HepG2 (cell line): Measurements from ENCODE around the gene JKAMP.

Experiments
- KLF13 ChIP-seq: sonication (generic); formaldehyde crosslinking; IDR thresholded peaks from 2 replicates; pipeline ENCODE4 v1.4.0; 2020; ENCODE audit warnings: mild to moderate bottlenecking, missing genetic modification reagents
- MAFK ChIP-seq, 2 experiments: IDR thresholded peaks in 1 of 2; conservative IDR thresholded peaks in 1 of 2; 2 replicates each; pipeline ENCODE4 v1.6.1; 2011; ENCODE audit warnings: improper control_type of control experiment in 2 of 2, low read length in 2 of 2
- POLR2G ChIP-seq: fragments of 200-400 bp; formaldehyde crosslinking; IDR thresholded peaks from 2 replicates; pipeline ENCODE4 v1.6.1; 2018; ENCODE audit warnings: mild to moderate bottlenecking, low read depth, low read length, moderate library complexity
- RORA ChIP-seq: sonication (generic); formaldehyde crosslinking; IDR thresholded peaks from 2 replicates; pipeline ENCODE4 v1.5.0; 2020; ENCODE audit warnings: mild to moderate bottlenecking, missing genetic modification reagents, moderate library complexity
- TRIM24 ChIP-seq: sonication (generic); formaldehyde crosslinking; IDR thresholded peaks from 2 replicates; pipeline ENCODE4 v1.8.0; 2022; ENCODE audit warnings: mild to moderate bottlenecking, missing genetic modification reagents
- ZKSCAN5 ChIP-seq: sonication (generic); formaldehyde crosslinking; IDR thresholded peaks from 2 replicates; pipeline ENCODE4 v1.5.1; 2020; ENCODE audit warnings: mild to moderate bottlenecking, missing genetic modification reagents
- TF ChIP-seq, protein P1 (sequence below): IDR thresholded peaks from 2 replicates; pipeline ENCODE4 v1.6.1; 2012; ENCODE audit warnings: low read length, improper control_type of control experiment
- TF ChIP-seq, protein P2 (sequence below): sonication (generic); formaldehyde crosslinking; IDR thresholded peaks from 2 replicates; pipeline ENCODE4 v1.5.1; 2020; ENCODE audit warnings: missing genetic modification reagents, mild to moderate bottlenecking, borderline replicate concordance

DNA sequence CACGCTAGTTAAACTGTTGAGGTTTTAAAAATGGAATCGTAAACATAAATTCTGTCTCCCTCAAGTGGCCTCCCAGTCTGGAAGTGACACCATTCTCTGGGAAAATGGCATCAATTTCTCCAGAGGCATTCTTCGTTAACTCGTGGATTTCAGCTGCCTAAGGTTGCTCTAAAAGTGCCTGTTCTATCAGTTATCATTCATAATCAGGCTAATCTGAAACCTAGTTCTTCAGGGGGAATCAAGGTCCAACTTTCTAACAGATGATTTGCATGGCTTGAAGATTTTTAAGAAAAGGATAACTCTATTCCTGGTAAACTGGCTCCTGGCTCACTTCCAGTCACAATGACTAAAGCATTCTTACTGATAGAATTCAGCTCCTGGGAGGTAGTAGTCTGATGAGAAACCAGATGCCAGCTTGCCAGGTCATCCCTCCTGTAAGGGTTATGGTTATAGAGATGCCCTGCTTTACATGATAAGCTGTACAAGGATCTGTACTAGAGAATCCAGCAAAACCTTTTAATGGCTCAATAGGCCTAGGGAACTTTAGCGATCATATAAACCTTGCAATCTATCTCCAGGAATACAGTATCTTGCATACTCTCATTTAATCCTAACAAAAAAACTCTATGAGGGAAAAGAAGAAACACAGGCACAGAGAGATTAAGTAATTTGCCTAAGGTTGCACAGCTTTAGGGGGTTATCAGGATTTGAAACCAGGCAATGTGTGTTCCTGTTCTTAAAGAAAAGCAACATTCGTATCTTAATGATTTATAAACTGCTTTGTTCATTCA is 1.6 kb upstream of the JKAMP start:
- TF ChIP-seq, protein P1, sequence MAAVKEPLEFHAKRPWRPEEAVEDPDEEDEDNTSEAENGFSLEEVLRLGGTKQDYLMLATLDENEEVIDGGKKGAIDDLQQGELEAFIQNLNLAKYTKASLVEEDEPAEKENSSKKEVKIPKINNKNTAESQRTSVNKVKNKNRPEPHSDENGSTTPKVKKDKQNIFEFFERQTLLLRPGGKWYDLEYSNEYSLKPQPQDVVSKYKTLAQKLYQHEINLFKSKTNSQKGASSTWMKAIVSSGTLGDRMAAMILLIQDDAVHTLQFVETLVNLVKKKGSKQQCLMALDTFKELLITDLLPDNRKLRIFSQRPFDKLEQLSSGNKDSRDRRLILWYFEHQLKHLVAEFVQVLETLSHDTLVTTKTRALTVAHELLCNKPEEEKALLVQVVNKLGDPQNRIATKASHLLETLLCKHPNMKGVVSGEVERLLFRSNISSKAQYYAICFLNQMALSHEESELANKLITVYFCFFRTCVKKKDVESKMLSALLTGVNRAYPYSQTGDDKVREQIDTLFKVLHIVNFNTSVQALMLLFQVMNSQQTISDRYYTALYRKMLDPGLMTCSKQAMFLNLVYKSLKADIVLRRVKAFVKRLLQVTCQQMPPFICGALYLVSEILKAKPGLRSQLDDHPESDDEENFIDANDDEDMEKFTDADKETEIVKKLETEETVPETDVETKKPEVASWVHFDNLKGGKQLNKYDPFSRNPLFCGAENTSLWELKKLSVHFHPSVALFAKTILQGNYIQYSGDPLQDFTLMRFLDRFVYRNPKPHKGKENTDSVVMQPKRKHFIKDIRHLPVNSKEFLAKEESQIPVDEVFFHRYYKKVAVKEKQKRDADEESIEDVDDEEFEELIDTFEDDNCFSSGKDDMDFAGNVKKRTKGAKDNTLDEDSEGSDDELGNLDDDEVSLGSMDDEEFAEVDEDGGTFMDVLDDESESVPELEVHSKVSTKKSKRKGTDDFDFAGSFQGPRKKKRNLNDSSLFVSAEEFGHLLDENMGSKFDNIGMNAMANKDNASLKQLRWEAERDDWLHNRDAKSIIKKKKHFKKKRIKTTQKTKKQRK: no peak
- TF ChIP-seq MAFK (conservative IDR thresholded peaks at IDR 0.05 in 1 of 2, IDR thresholded peaks at IDR 0.05 in 1 of 2; ENCODE audit: low read length in 2 of 2): no peak
- TF ChIP-seq RORA (CRISPR knock-in tag): no peak
- TF ChIP-seq, protein P2, sequence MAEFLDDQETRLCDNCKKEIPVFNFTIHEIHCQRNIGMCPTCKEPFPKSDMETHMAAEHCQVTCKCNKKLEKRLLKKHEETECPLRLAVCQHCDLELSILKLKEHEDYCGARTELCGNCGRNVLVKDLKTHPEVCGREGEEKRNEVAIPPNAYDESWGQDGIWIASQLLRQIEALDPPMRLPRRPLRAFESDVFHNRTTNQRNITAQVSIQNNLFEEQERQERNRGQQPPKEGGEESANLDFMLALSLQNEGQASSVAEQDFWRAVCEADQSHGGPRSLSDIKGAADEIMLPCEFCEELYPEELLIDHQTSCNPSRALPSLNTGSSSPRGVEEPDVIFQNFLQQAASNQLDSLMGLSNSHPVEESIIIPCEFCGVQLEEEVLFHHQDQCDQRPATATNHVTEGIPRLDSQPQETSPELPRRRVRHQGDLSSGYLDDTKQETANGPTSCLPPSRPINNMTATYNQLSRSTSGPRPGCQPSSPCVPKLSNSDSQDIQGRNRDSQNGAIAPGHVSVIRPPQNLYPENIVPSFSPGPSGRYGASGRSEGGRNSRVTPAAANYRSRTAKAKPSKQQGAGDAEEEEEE (CRISPR knock-in tag): no peak
- TF ChIP-seq TRIM24 (CRISPR knock-in tag): no peak
- no peak for TF ChIP-seq KLF13 (CRISPR knock-in tag)
- TF ChIP-seq ZKSCAN5 (CRISPR knock-in tag): no peak
- no peak for TF ChIP-seq POLR2G
